IMR-90 (cell line): ENCODE measurements around the gene SRPK1. TPM values are rescaled to one million over a fixed set of nuclear protein-coding genes. Genes with fewer than 3 reads are reported as not detected.

ENCODE experiments used
- ATAC-seq: fragments of 200-7000 bp; cut with Tn5 transposase; 2 replicates; pipeline ENCODE4 v1.9.1; 2020; ENCODE audit warnings: low read depth, mild to moderate bottlenecking, moderate library complexity
- BruUV-seq: library from RNA; stranded (reverse); fragments of 400-500 nt; replicated peaks from 2 replicates; lab custom pipeline; 2021; lab: Mats Ljungman, UMichigan
- CTCF ChIA-PET: fragments of 300-600 bp; formaldehyde crosslinking; extraction: SDS; loops from one replicate; lab custom pipeline; 2021; ENCODE audit warnings: antibody characterized with exemption; lab: Yijun Ruan, JAX
- POLR2A ChIA-PET: fragments of 300-600 bp; sonication (Branson Sonifier 250); formaldehyde crosslinking; loops from one replicate; lab custom pipeline; 2022; ENCODE audit warnings: antibody characterized with exemption; ENCODE audit not compliant: unreplicated experiment; lab: Charles Lee
- DNase-seq: peaks from one replicate; pipeline ENCODE4 v3.0.0; 2013
- H2AFZ ChIP-seq: replicated peaks from 2 replicates; pipeline ENCODE3; 2013; ENCODE audit warnings: low read length, mild to moderate bottlenecking; ENCODE audit not compliant: poor library complexity
- H2AK5ac ChIP-seq: 2 replicates; pipeline ENCODE4 v1.6.1; 2013; ENCODE audit warnings: low read depth, low read length, inconsistent platforms
- H2AK9ac ChIP-seq: replicated peaks from 2 replicates; pipeline ENCODE3; 2013; ENCODE audit warnings: mild to moderate bottlenecking, low read depth, low read length, moderate library complexity; ENCODE audit not compliant: poor library complexity
- H2BK120ac ChIP-seq: 2 replicates; pipeline ENCODE4 v1.6.1; 2013; ENCODE audit warnings: low read depth, low read length, inconsistent platforms
- H2BK15ac ChIP-seq: 3 replicates; pipeline ENCODE4 v1.6.1; 2013; ENCODE audit warnings: low read depth, low read length, inconsistent platforms
- H2BK20ac ChIP-seq: 2 replicates; pipeline ENCODE4 v1.6.1; 2013; ENCODE audit warnings: low read depth, mild to moderate bottlenecking, inconsistent platforms, low read length, moderate library complexity
- H2BK5ac ChIP-seq: 2 replicates; pipeline ENCODE4 v1.6.1; 2013; ENCODE audit warnings: mild to moderate bottlenecking, low read depth, low read length, inconsistent platforms; ENCODE audit not compliant: poor library complexity, severe bottlenecking
- H3K14ac ChIP-seq: replicated peaks from 2 replicates; pipeline ENCODE4 v1.6.1; 2013; ENCODE audit warnings: low read depth, low read length, inconsistent platforms
- H3K18ac ChIP-seq: 2 replicates; pipeline ENCODE4 v1.6.1; 2013; ENCODE audit warnings: low read depth, low read length, control low read depth
- H3K23ac ChIP-seq: 2 replicates; pipeline ENCODE4 v1.6.1; 2013; ENCODE audit warnings: low read depth, low read length, inconsistent platforms
- H3K27ac ChIP-seq: 2 replicates; pipeline ENCODE4 v1.5.1; 2013; ENCODE audit warnings: mild to moderate bottlenecking, control low read depth, low read length; ENCODE audit not compliant: insufficient read depth
- H3K27me3 ChIP-seq: 2 replicates; pipeline ENCODE4 v1.6.1; 2013; ENCODE audit warnings: low read length; ENCODE audit not compliant: control insufficient read depth, insufficient read depth
- H3K36me3 ChIP-seq: 2 replicates; pipeline ENCODE4 v1.6.1; 2013; ENCODE audit warnings: low read length, mixed read lengths; ENCODE audit not compliant: control insufficient read depth, insufficient read depth
- H3K4ac ChIP-seq: 2 replicates; pipeline ENCODE4 v1.6.1; 2013; ENCODE audit warnings: low read depth, low read length, inconsistent platforms
- H3K4me1 ChIP-seq: 2 replicates; pipeline ENCODE4 v1.6.1; 2013; ENCODE audit warnings: low read length, mixed read lengths; ENCODE audit not compliant: control insufficient read depth, insufficient read depth
- H3K4me2 ChIP-seq: 2 replicates; pipeline ENCODE4 v1.6.1; 2013; ENCODE audit warnings: low read depth, mild to moderate bottlenecking, control low read depth, low read length, moderate library complexity
- H3K4me3 ChIP-seq: 2 replicates; pipeline ENCODE4 v1.5.1; 2013; ENCODE audit warnings: low read depth, mild to moderate bottlenecking, control low read depth, low read length, moderate library complexity; ENCODE audit not compliant: insufficient read depth
- H3K56ac ChIP-seq: 2 replicates; pipeline ENCODE4 v1.6.1; 2013; ENCODE audit warnings: low read length, inconsistent platforms; ENCODE audit not compliant: insufficient read depth; ENCODE audit errors: extremely low read depth
- H3K79me1 ChIP-seq, 2 experiments: 2 replicates each; pipeline ENCODE4 v1.6.1; 2013; ENCODE audit warnings: low read length in 2 of 2, inconsistent platforms in 1 of 2, low read depth in 1 of 2
- H3K9ac ChIP-seq: 2 replicates; pipeline ENCODE4 v1.6.1; 2013; ENCODE audit warnings: low read depth, low read length, control low read depth
- H3K9me1 ChIP-seq: 2 replicates; pipeline ENCODE4 v1.6.1; 2013; ENCODE audit warnings: low read length, inconsistent platforms; ENCODE audit not compliant: insufficient read depth
- H3K9me3 ChIP-seq: 2 replicates; pipeline ENCODE4 v1.6.1; 2013; ENCODE audit warnings: low read length; ENCODE audit not compliant: control insufficient read depth, insufficient read depth
- H4K20me1 ChIP-seq: 2 replicates; pipeline ENCODE4 v1.6.1; 2013; ENCODE audit warnings: low read length, inconsistent platforms; ENCODE audit not compliant: insufficient read depth
- H4K5ac ChIP-seq: 2 replicates; pipeline ENCODE4 v1.6.1; 2013; ENCODE audit warnings: mild to moderate bottlenecking, low read depth, low read length, control low read depth
- H4K8ac ChIP-seq, 2 experiments: 2 replicates each; pipeline ENCODE4 v1.6.1; 2013; ENCODE audit warnings: low read depth in 2 of 2, low read length in 2 of 2, control low read depth in 1 of 2, inconsistent platforms in 1 of 2
- H4K91ac ChIP-seq: 2 replicates; pipeline ENCODE4 v1.6.1; 2013; ENCODE audit warnings: low read depth, low read length, inconsistent platforms; ENCODE audit not compliant: insufficient read depth
- BHLHE40 ChIP-seq: fragments of 150-350 bp; IDR thresholded peaks from 2 replicates; pipeline ENCODE4 v1.6.1; 2016; ENCODE audit warnings: mild to moderate bottlenecking, low read depth, low read length
- CEBPB ChIP-seq: IDR thresholded peaks from 2 replicates; pipeline ENCODE4 v1.6.1; 2012; ENCODE audit warnings: low read depth, low read length, improper control_type of control experiment
- CHD1 ChIP-seq: IDR thresholded peaks from 2 replicates; pipeline ENCODE4 v1.6.1; 2012; ENCODE audit warnings: low read depth, low read length, improper control_type of control experiment
- FOS ChIP-seq: fragments of 150-350 bp; IDR thresholded peaks from 2 replicates; pipeline ENCODE4 v1.6.1; 2016; ENCODE audit warnings: low read depth, low read length
- MAFK ChIP-seq: IDR thresholded peaks from 2 replicates; pipeline ENCODE4 v1.6.1; 2012; ENCODE audit warnings: low read depth, low read length, improper control_type of control experiment
- MAZ ChIP-seq: IDR thresholded peaks from 2 replicates; pipeline ENCODE4 v1.6.1; 2012; ENCODE audit warnings: low read depth, mild to moderate bottlenecking, low read length, improper control_type of control experiment, moderate library complexity, borderline replicate concordance
- MXI1 ChIP-seq: IDR thresholded peaks from 2 replicates; pipeline ENCODE4 v1.6.1; 2012; ENCODE audit warnings: low read depth, mild to moderate bottlenecking, low read length, moderate library complexity, borderline replicate concordance
- NFE2L2 ChIP-seq: fragments of 150-350 bp; IDR thresholded peaks from 2 replicates; pipeline ENCODE4 v1.6.1; 2016; ENCODE audit warnings: low read depth, mild to moderate bottlenecking, low read length
- POLR2A ChIP-seq: IDR thresholded peaks from 2 replicates; pipeline ENCODE4 v1.6.1; 2012; ENCODE audit warnings: mild to moderate bottlenecking, low read depth, low read length
- RAD21 ChIP-seq: IDR thresholded peaks from 2 replicates; pipeline ENCODE4 v1.6.1; 2012; ENCODE audit warnings: low read length, improper control_type of control experiment
- RCOR1 ChIP-seq: IDR thresholded peaks from 2 replicates; pipeline ENCODE4 v1.6.1; 2012; ENCODE audit warnings: mild to moderate bottlenecking, low read length, improper control_type of control experiment; ENCODE audit not compliant: insufficient replicate concordance
- RFX5 ChIP-seq: IDR thresholded peaks from 2 replicates; pipeline ENCODE4 v1.8.0; 2012; ENCODE audit warnings: low read depth, mild to moderate bottlenecking, low read length, moderate library complexity
- SMC3 ChIP-seq: fragments of 150-350 bp; IDR thresholded peaks from 2 replicates; pipeline ENCODE4 v1.6.1; 2016; ENCODE audit warnings: low read depth, mild to moderate bottlenecking, antibody characterized with exemption, low read length, moderate library complexity
- WGBS, 2 experiments: methylation state at CpG; one replicate each; pipeline versions ENCODE4 v1.1.5 to v1.1.7; 2013; ENCODE audit warnings: missing lambda C conversion rate in 2 of 2; ENCODE audit not compliant: insufficient read length in 1 of 2; ENCODE audit errors: extremely low coverage in 2 of 2; 5-methylcytosine and 5-hydroxymethylcytosine counted together
- dilution Hi-C: fragments of 300-500 bp; cut with HindIII; formaldehyde crosslinking; loops from one replicate; pipeline ENCODE4 v1.14.3; 2018; ENCODE audit warnings: low sequenced_read_pairs; ENCODE audit not compliant: unreplicated experiment
- in situ Hi-C: fragments of 300-500 bp; cut with MboI; formaldehyde crosslinking; loops from 3 replicates; pipeline ENCODE4 v1.14.3; 2019; ENCODE audit warnings: low sequenced_read_pairs, inconsistent platforms, mixed read lengths
- intact Hi-C: fragments of 100-400 bp; cut with micrococcal nuclease; formaldehyde crosslinking; loops from 2 replicates; pipeline ENCODE4 v1.10.0; 2022
- polyA plus RNA-seq, 3 experiments: library from polyadenylated mRNA; depleted of rRNA; stranded (reverse); fragments of >200 nt; gene quantifications; 2 replicates each; pipeline ENCODE4 v1.2.3, GENCODE V29; 2012; ENCODE audit warnings: low replicate concordance in 1 of 3
- total RNA-seq: library from RNA; depleted of rRNA; stranded (reverse); fragments of >200 nt; gene quantifications from 2 replicates; pipeline ENCODE4 v1.2.3, GENCODE V29; 2012
- TF ChIP-seq, protein P1 (sequence below): fragments of 150-350 bp; IDR thresholded peaks from 2 replicates; pipeline ENCODE4 v1.6.1; 2017; ENCODE audit warnings: mild to moderate bottlenecking, antibody characterized with exemption, low read length, low read depth
- TF ChIP-seq, protein P2 (sequence below): fragments of 150-350 bp; IDR thresholded peaks from 2 replicates; pipeline ENCODE4 v1.6.1; 2016; ENCODE audit warnings: low read depth, mild to moderate bottlenecking, low read length, moderate library complexity, borderline replicate concordance

The SRPK1 gene
- total and polyA plus RNA-seq, 2 of the 4 experiments (the other 2 are of a cell fraction) = 22.5 to 44.6 TPM

DNA sequence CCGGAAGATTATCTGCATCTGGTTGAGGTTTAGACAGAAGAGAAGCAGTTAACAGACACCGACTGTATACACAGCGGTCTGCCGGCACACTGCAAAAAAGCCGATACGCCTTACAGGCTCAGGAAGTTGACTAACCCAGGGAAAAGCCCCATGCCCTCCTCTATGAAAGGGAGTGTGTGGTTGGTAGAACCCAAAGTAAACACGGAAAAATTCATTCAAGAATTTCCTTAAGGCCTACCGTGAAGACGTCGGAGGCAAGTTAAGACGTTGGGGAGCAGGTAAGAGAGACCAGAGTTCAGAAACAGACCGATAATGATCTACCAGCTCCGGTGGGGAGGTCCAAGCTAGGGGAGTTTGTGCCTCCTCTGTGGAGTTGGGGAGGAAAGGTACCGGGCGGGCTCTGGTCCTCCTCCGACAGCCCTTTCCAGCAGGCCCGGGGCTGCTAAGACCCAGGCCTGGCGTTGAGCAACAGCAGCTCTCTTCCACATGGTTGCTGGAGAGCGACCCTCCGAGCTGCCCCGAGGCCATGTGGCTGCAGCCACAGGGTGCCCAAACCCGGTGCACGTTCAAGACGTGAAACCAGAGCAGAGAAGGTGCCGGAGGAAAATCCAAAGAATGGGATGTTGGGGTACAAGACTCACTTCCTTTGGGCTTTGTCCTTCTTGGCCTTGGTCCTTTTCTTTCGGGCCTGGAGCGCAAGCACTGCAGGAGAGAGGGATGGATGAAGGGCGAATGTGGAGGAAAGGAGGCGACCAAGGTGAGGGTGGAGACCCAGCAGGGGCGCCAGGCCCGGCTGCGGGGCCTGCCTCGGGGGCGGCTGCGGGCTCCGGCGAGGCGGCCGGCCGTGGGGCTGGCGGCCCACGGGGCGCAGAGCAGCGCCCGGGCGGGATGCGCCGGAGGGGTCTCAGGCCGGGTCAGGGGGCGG lies 809 bp downstream of the SRPK1 start:
- Histone ChIP-seq H3K27me3 (no peaks in the 10 kb centered on the region), H3K18ac (peak overlapping the region; percentile 21; the same call in 1 of the 2 replicates), H2BK20ac (no peak overlapping the region), H3K9me3 (no peaks in the 10 kb centered on the region), H3K4ac (peak overlapping the region; percentile 73), H3K27ac (peak overlapping the region; percentile 36), H2AK9ac (peak overlapping the region; percentile 87), H2AFZ (peak overlapping the region; percentile 87), H4K5ac (peak overlapping the region; percentile 32; the same call in 1 of the 2 replicates), H3K23ac (peak overlapping the region; percentile 77), H4K8ac (peak overlapping the region; percentile 8 to 49; a peak in 2 of 4 replicates), H4K20me1 (no peaks in the 10 kb centered on the region; the same call in 1 of the 2 replicates), H3K9me1 (no peaks in the 10 kb centered on the region), H3K9ac (peak overlapping the region; percentile 65), H4K91ac (peak overlapping the region; percentile 70), H3K79me1 (peaks cover 9 to 37% of the 10 kb centered on the region in 2 experiments; a peak in 2 of 4 replicates), H3K4me2 (peak overlapping the region; percentile 61), H3K14ac (peak overlapping the region; percentile 80), H3K4me3 (peak overlapping the region; percentile 88), H2BK120ac (0 out of 2 replicates have a peak overlapping the region, but pooled peaks have one; percentile 5), H2BK15ac (no peak overlapping the region), H2BK5ac (peak overlapping the region; percentile 73), H3K56ac (peak overlapping the region; percentile 28), H3K36me3 (no peaks in the 10 kb centered on the region), H3K4me1 (no peaks in the 10 kb centered on the region; the same call in 1 of the 2 replicates), H2AK5ac (peak overlapping the region; percentile 80)
- 0% methylated on average over 10 of the region's 50 CpGs; no CpG with 5 or more reads in 1 of the 2 experiments for WGBS, 2 experiments
- dilution Hi-C loops = no loop called here
- no TSS peak for BruUV-seq
- CTCF ChIA-PET = interaction anchor here (0.6 kb wide), 1 partner anchor 47 kb away, joined by 3 read pairs; no protein-coding TSS in a partner anchor
- intact Hi-C loops = loop anchor here (2.0 to 10.0 kb wide), 2 partner anchors 107 to 175 kb away; partner anchors contain the start of gene MAPK14
- POLR2A ChIA-PET = no interaction called here
- peak; percentile 57 for ATAC-seq
- DNase-seq = peak; percentile 78
- in situ Hi-C loops = no loop called here
- TF ChIP-seq FOS (no peak; the same call in 1 of the 2 replicates), RFX5 (no peak), MAZ (no peak; the same call in 1 of the 2 replicates), NFE2L2 (no peak), RAD21 (no peak), SMC3 (no peak), POLR2A (no peak), MAFK (no peak), RCOR1 (no peak), CEBPB (0 out of 2 replicates have a peak, but pooled peaks have one; percentile 30), MXI1 (peak; percentile 84; the same call in 1 of the 2 replicates), BHLHE40 (0 out of 2 replicates have a peak, but pooled peaks have one; percentile 10), CHD1 (no peak)
- TF ChIP-seq, protein P1, sequence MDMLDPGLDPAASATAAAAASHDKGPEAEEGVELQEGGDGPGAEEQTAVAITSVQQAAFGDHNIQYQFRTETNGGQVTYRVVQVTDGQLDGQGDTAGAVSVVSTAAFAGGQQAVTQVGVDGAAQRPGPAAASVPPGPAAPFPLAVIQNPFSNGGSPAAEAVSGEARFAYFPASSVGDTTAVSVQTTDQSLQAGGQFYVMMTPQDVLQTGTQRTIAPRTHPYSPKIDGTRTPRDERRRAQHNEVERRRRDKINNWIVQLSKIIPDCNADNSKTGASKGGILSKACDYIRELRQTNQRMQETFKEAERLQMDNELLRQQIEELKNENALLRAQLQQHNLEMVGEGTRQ = no peak
- TF ChIP-seq, protein P2, sequence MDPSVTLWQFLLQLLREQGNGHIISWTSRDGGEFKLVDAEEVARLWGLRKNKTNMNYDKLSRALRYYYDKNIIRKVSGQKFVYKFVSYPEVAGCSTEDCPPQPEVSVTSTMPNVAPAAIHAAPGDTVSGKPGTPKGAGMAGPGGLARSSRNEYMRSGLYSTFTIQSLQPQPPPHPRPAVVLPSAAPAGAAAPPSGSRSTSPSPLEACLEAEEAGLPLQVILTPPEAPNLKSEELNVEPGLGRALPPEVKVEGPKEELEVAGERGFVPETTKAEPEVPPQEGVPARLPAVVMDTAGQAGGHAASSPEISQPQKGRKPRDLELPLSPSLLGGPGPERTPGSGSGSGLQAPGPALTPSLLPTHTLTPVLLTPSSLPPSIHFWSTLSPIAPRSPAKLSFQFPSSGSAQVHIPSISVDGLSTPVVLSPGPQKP = no peak
